GM19035 (cell line): ENCODE measurements around the gene ADGRF5.

Source experiments
- ATAC-seq: cut with Tn5 transposase; IDR thresholded peaks from one replicate; pipeline ENCODE4 v1.9.1; 2021; ENCODE audit not compliant: unreplicated experiment

Gene ADGRF5

DNA sequence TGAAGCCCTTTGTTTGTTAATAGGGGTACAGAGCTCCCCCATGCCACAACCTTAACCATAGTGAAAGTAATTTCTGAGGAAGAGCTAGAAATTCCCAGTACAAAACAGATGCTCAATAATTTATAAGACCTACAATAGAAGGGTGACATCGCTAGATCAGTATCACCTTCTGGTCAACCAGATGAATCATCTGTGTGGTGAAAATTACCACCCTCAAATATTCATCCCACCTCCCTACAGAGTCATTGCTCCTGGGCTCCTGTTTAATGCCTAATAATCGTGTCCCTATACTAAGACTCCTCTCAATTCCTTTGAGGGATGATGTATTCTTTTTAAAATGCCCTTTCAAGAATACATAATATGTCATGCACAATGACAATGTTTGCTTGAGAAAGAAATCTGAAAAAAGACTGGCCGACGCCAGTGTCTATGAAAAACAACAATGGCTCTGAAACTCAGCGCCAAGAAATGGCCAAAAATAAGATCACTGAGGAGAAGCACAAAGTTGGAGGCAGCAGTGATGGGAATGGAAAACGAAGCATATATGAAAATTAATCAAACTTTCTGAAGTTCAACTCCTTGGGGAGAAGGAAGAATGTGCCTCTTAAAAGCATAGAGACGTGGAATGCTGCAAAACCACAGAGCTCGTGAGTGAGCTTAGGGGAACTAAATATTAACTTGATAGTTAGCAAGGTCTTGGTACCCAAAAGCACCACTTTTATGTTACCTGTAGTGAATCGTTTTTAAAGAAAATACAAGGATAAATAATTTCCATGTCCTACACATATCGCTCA, 11.0 kb upstream of the ADGRF5 start:
- ATAC-seq: no peak

DNA sequence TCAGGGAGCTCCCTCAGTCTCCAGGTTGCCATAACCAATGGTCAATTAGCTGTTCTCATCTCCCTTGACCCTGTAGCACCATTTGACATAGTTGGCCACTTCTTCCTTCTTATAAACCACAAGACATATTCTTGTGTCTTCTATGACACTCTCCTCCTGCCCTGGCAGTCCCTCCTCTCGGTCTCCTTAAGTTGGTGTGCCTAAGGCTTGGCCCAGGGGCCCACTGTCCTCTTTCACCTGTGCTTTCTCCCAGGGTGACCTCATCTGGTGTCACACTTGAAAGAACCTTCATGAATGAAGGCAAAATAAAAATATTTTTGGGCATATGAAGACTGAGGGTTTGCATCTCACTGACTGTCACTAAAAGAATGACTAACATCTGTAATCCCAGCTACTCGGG, 9.7 kb upstream of the ADGRF5 start:
- no peak for ATAC-seq

DNA sequence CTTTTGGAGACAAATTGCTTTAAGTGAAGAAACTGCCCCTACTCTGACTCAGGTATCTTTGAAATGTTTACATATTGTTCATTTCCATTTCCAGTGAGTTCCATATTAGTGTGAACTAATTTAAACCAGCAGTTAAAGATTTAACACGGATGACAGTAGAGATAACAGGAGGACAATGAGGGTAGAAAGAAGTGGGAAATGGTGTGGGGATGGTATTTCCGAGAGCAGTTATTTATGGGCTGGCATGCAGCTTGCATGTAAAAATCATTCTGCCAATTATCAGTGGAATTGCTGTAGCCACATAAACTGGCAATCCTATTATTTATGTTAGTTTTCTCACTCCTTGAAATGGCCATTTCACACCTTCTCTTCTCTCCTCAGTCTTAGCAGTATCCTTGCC, 8.6 kb upstream of the ADGRF5 start:
- no peak for ATAC-seq

DNA sequence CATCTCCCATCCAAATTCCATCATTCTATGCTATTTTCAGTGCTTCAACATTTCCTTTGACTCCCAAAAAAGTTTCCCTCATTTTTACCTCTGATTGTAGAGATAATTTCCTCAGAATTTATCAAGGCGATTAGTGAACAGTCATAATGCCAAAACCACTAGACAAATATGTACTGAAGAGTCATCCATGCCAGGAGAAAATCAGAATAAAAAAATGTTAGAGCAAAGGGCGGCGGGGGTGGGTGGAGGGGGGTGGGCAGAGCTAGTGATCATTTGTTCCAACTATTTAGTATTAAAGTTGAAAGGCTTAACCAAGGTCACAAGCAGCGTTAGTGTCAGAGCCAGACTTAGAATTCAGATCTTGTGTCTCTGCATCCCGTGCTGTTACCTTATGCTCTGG, 5.3 kb upstream of the ADGRF5 start:
- no peak for ATAC-seq

DNA sequence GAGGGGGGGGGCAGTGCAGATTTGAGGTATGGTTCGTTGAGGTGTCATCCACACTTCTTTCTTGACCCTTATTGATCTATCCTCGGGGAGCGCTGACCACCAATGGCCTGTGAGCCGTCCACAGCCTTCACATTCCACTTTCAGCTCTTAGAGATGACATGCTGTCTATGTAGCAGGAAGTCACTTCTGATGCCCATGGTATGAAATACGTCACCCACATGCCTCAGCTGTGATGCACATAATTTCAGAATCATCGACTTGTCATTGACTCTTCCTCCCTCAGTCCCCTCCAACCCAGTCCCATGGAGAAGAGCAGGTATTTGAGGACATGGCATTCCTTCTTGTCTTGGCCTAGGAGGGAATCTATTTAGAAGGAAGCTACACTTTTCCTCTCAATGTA, 4.7 kb upstream of the ADGRF5 start:
- ATAC-seq: no peak

DNA sequence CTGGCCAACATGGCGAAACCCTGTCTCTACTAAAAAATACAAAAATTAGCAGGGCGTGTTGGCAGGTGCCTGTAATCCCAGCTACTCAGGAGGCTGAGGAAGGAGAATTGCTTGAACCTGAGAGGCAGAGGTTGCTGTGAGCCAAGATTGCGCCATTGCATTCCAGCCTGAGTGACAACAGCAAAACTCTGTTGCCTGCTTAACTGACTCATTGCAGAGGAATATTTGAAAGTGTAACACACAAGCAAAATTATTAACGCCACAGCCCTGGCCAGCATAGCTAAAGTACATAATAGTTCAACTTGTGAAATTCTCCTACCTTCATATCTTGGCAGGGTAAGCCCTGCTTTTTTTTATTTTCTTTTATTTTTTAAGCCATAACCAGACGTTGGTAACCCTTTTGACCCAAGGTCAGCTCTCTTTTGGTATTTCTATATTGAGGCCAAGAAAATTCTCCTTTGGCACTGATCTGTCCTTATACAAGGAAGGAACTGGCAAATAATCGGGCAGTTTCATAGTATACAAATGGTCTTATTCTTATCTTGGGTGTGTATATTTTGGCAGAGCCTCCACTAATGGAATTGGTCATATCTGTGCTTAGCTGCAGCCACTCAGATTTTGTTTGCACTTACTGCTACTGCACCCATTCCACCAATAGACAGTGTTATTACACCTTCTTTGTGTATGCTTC, 4.0 kb upstream of the ADGRF5 start:
- ATAC-seq: no peak

DNA sequence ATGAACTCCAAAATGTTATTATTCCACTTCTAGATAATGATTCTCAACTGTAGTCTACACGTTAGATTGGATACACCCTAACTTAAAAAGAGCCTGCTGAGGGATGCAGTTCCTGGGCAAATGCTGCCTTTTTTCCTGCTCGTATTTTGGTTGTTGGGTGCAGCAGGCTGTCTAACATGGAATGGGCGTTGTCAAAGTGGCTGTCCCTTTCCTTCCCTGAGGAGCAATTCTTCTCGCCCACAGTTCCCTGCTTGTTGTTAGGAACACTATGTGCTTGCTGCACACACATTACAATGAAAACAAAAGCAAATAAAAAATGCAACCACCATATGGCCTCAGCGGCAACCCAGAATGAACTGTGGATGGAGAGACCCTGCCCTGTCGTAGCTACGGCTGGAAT, 1.7 kb upstream of the ADGRF5 start:
- ATAC-seq: no peak

DNA sequence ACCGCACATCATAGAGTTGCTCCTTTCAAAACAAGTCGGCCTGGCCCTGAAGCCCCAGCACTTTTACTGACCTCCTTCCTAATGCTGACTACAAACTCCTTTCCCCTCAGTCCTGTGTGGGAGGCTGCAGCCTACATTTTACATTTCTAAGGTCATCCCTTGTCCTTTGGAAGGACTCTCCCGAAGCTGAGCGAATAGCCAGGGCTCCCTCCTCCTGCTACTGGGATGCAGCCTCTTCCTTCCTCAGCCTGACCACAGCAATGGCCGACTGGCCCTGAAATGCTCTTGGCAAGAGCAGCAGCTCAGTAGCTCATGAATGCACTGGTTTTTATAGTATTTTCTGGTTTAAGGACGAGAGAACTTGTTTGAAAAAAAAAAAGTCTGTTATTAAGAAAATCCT, 679 bp downstream of the ADGRF5 start:
- ATAC-seq: no peak

DNA sequence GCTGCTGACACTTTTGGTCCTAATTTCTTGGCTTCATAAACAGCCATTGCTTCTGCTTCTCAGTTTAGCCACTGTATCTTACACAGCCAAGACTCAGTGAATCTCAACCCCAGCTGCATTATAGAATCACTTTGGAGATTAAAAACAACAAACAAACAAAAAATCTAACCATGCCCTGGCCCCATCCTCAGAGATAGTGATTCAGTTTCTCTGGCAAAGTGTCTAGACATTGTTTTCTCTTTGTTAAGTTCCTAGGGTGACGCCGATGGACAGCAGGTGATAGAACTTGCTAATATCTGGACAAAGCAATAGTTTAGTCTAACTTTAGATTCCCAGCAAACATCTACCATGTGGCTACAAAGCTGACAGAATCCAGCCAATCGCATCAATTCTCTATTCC, 2.9 kb downstream of the ADGRF5 start:
- ATAC-seq: no peak

DNA sequence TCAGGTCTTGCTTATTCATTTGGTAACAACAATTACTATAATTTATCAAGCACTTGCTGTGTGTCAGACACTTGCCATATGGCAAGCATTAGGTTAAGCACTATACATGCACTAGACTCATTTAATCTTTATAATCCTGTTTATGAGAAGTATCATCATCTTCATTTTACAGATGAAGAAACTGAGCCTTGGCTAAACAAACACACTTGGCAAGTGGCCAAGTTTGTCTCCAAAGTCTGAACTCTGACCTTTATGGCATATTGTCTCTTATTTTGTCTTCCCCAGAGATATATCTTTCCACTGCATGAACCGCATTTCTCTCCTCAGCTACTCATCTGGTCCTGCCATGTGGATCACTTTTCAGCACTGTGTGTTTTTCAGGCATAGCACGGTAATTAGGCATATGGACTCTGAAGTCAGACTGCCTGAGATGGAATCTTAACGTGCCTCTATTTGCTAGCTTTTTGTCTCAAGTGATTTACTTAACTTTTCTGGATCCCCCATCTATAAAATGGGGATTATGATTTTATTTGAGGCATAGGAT, 4.7 kb downstream of the ADGRF5 start:
- no peak for ATAC-seq

DNA sequence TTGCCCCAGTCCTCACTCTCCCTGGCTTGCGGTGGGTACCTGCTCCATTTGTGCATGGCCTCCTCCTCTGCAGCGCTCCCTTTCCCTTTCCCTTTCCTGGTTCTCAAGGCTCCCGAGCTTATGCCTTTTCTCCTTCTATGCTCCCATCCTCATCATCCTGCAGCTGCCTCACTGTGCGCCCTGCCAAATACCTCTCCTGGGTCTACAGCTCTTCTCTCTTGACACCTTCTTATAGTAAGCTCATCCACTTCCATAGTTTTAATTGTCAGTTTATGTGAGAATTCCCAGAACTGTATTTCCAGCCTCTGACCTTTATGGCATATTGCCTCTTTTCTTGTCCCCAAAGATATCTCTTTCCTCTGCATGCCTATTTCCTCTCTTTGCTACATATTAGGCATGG, 5.9 kb downstream of the ADGRF5 start:
- no peak for ATAC-seq

DNA sequence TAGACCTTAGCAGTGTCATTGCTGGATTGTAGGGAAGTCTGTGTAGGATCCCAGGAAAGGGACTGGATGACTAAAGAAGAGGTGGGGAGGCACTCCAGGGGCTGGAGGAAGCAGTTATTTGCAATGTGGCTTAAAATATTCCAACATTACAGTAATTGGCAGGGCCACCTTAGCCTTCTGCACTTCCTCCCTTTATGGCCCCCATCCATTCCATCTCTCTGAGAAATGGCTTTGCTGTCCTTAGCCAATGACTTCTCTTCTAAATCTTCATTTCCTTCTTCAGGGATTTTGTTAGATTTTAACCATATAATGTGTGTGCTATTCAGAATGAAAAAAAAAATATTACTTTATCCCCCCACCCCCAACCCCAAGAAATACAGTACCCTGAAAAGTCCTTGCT, 6.4 kb downstream of the ADGRF5 start:
- ATAC-seq: no peak

DNA sequence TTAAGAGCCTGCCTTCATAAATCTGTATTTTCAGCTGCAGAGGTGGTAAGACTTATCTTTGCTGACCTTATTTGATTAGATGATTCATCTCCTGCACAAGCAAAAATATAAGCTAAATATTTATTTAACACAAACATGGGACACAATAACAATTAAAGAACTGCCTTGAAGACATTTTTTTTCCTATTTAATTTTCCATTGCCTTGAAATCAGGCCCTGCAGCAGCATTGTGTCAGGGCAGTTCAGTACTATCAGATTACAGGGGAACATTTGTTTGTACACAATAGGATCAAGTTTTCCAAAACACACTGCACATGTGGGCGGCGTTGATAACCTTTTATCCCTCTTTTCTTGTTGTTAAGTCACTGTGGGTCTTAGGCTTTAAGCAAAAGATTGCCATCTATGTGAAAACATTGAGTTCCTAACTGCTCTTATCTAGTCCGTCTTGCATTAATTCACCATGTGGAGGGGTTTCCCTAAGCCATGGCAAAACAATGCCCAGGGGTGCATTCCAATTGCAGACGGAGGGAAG, 7.4 kb downstream of the ADGRF5 start:
- ATAC-seq: no peak

DNA sequence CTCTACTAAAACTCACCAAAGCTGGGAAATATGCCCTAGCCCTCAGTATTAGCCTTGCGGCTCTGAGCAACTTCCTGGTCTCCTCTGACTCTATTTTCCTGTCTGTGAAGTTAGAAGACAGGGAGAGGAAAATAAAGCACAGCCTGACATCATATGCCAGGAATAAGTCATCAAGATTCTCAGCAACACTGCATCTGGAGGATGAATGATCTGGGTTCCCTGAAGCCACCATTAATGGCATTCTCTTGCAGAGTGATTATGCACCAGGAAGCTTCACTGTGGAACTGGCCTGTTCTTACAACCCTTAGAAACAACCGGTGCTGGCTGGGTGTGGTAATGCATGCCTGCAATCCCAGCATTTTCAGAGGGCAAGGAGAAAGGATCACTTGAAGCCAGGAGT, 12.4 kb downstream of the ADGRF5 start:
- no peak for ATAC-seq

DNA sequence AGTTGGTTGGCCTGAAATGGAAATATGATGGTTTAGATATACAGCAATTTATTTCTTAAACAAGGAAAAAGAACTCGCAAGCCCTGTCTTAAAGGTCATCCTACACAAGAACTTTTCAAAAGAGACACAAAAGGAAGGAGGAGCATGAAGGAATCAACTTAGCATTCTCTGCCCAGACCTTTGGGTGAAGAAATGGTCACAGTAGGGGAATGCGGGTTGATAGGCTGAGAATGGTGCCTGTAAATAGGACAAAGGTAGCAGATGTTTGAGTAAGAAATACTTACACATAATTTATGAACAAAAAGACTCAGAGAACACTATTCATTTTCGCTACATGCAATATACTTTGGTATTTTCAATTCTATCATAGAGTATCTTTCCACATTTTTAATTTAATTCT, 15.0 kb downstream of the ADGRF5 start:
- ATAC-seq: no peak

DNA sequence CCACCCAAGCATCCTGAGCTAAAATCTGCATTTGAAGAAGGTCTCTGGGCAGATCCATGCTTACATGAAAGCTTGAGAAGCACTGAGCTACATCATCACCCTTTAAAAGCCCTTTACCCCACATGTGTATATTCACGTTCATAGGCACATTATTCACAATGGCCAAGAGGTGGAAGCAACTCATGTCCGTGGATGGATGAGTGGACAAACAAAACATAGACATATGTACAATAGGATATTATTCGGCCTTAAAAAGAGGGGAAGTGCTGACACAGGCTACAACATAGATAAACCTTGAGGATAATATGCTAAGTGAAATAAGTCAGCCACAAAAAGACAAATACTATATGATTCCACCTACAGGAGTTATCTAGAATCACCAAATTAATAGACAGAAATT, 17.6 kb downstream of the ADGRF5 start:
- no peak for ATAC-seq

DNA sequence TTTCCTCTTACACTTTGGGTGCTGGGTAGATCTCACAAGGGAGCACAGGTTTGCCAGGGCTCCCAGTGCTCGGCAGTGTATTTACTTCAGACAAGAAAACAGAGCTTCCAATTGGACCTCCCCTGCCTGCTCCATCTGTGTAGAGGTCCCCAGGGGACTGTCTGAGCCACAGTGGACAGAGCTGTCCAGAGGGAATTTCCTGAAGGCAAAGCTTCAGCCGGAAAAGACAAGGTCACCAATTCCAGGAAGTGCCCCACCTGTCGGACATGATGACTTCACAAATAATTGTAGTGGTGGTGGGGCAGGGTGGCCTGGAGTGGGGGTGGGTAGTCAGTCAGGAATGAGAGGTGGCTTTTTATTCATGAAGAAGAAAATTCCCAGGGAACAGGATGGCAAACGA, 18.6 kb downstream of the ADGRF5 start:
- no peak for ATAC-seq

DNA sequence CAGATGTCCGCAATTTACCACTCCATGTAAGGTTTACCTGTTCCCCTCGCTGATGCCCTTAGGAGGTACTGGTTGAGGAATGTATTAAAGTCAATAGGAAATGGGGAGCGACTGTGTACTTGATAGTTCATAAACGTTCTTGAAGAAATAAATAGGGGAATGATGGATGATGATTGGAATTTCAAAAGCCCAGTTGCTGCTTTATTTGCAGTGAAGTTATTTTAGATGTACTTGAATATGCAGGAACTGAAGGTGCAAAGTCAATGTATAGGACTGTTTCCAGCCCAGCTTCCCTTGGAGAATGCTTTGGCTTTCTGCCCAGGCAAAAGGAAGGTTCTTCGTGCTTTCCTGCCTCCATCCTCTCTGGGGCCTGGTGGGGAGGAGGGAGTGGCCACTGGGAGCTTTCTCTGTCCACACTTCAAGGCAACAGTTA, 19.8 kb downstream of the ADGRF5 start:
- ATAC-seq: no peak

DNA sequence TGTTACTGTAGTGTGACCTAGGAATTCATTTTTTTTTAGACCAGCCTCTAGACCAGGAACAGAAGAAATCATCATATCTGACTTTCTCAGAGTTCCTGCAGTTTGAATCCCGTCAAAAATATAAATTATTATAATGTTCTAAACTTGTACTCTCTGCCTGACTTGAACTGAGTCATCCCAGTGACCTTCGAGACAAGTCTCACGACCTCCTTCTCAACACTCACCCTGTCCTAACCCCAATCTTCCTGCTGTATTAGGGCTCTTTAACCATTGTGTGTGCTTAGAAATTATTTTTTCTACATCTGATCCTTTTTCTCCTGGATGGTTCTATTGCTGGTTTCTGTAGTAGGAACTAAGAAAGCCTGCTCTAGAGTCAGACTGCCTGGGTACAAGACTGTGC, 21.5 kb downstream of the ADGRF5 start:
- no peak for ATAC-seq

DNA sequence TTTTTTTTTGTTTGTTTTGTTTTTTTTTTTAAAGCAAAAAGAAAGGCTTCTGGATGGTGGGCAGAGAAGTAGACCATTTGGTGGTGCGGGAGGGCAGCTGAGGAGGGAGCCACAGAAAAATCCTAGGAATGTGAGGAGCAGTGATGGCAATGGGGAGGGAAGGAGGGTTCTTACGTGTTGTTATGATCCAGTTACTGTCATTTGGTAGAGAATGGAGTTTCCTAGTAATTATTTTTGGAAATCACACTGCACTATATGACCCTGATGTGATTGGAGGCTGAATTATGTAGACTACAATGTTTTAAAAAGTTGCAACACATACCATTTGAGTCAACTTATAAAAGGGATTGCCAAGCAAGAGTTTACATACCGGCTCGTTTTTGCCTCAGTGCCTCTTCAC, 22.1 kb downstream of the ADGRF5 start:
- ATAC-seq: no peak

DNA sequence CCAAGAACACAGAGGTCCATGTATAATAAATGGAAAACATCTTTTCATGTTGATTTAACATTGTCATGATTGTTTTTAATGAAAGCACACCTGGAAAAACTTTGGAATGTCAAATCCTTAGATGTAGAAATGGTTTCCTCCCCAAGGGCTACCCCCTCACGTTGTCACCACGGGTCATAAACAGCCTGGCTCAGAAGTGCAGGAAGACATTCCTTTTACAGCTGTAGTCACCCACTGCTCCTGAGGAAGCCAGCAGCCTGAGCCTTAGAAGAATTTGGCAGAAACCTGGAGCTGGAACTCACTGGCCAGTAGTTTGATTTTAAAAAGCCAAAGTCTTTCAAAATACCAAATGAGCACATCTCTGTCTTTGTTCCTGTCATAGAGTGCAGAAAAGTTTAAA, 23.7 kb downstream of the ADGRF5 start:
- ATAC-seq: no peak

DNA sequence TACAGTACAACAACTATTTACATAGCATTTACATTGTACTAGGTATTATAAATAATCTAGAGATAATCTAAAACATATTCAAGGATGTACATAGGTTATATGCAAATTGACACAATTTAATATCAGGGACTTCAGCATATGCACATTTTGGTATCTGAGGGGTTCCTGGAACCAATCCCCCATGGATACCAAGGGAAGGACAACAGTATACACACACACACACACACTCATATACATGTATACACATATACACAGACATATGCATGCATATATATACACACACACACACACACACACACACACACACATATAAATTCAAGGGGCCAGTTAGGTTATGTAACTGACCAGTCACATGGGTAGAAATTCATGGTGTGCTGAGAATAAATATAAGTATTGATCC, 24.9 kb downstream of the ADGRF5 start:
- no peak for ATAC-seq
